Measurements from ENCODE around the gene TCF12.
A peak's percentile ranks its signal among the peaks of the same experiment; 100 is the strongest.
"Not testable (repeated sequence)": the region's sequence is repeated elsewhere in the genome, so short reads cannot be mapped to it uniquely, and the experiment has no call there.

The TCF12 gene

DNA sequence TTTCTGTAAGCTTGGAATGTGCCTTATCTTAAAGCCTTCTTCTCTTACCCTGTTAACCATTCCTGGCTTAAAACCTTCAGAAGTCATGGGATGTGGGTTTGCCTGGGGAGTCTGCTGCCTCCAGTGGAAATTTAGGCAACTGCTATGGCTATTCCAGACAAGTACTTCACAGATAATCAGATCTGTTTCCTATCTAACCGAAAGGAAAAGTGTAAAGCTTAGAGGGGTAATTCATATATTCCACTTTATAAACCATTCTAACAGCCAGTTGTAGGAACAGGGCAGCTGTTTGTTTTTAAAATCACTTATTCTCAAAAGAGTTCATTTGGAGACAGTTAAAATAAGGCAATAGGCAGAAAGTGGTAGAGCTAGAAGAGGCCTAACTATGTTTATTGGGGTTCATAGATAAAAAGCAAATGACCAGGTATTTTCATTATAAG, 219.9 kb downstream of the TCF12 start:
- DNase-seq (no peak), ATAC-seq (no peak)

DNA sequence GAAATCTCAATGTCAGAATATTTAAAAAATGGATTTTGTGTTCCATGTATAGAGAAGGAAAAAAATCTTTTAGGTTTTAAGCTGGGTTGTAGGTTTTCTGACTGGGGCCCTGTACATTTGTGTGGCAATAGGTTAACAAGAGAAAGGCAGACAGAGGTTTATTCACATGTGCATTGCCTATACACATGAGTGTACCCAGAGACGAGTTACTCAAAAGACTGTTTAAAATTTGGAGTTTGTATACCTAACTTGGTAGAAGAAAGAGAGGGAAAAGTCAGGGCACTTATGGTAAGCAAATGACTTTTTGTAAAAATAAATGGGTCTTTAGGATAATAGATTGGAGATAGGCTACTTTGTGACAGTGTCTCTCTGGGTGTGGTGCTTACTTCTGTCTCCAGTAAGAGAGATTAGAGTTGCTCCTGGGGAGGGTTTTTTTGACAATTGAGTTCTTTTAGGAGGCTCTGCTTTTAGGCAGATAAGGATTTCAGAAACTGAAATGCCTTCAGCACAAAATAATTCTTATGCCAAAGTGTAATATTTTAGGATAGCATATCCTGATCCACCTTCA, 225.2 kb downstream of the TCF12 start:
- DNase-seq (no peak), ATAC-seq (no peak)

GRCh38 chr15:57144448-57144847, 226.0 kb downstream of the TCF12 start:
- no peak for DNase-seq
- ATAC-seq: no peak

- ATAC-seq (no peak), DNase-seq (no peak)
These were observed 228.2 kb downstream of the TCF12 start for GRCh38 chr15:57146506-57147201.

- DNase-seq: no peak
- ATAC-seq: no peak
These were observed 229.2 kb downstream of the TCF12 start for GRCh38 chr15:57147621-57148020.

DNA sequence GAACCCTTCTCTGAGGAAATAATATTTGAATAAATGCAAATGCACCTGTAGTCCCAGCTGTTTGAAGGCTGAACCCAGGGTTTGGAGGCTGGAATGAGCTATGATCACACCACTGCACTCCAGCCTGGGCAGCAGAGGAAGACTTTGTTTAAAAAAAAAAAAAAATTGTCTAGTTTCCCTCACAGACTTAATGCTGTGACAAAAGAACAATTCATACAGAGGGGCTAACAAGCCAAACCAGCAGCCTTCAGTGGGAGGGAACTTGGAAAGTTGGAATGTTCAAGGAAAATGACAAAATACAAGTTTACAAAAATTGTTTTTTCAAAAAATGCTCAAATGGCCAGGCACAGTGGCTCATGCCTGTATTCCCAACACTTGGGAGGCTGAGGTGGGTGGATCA, 229.8 kb downstream of the TCF12 start:
- no peak for ATAC-seq

GRCh38 chr15:57149196-57149595, 230.8 kb downstream of the TCF12 start:
- DNase-seq (no peak), ATAC-seq (no peak)

More for the DNA sequence above, 229.8 kb downstream of the TCF12 start:
- no peak for DNase-seq

DNA sequence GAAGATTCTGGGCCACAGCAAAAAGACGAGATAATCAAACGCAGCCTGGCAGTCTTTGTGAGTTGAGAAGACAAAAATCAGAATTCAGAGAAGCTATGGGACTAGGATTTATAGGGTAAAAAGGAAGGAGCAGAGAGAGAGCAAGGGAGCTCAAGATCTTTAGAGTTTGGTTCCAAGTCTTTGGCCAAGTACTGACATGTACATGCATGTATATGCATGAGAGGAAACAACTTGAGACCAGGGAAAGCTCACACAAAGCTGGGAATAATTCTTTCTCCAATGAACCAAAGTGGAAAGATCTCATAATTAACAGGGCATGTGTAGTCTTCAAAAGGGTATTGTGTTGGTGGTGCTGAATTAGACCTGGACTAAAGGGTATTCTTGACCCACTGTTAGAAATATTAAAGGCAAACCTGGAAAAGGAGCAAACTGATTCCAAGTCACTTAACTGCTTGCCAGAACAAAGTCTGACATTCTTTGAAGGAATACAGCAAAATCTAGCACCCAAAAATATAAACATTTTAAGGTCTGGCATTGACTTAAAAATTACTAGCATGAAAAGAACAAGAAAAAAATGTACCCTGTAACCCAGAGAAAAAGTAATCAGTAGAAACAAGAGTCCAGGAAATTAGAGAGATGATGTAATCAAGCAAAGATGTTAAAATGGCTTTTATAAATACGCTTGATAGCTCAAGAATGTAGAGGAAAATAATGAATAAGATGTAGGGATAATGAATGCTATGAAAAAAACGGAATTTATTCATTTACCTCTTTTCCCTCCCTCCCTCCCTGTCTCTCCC, 231.8 kb downstream of the TCF12 start:
- DNase-seq: no peak

DNA sequence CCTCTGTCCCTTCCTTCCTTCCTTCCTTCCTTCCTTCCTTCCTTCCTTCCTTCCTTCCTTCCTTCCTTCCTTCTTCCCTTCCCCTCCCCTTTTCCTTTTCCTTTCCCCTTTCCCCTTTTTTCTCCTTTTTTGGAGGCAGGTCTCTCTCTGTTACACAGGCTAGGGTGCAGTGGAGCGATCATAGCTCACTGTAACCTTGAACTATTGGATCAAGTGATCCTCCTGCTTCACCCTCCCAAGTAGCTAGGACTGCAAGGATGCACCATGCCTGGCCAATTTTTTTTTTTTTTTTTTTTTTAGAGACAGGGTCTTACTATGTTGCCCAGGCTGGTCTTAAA, 232.4 kb downstream of the TCF12 start:
- ATAC-seq, DNase-seq: not testable (repeated sequence)

More for the DNA sequence above, 231.8 kb downstream of the TCF12 start:
- ATAC-seq: no peak

DNA sequence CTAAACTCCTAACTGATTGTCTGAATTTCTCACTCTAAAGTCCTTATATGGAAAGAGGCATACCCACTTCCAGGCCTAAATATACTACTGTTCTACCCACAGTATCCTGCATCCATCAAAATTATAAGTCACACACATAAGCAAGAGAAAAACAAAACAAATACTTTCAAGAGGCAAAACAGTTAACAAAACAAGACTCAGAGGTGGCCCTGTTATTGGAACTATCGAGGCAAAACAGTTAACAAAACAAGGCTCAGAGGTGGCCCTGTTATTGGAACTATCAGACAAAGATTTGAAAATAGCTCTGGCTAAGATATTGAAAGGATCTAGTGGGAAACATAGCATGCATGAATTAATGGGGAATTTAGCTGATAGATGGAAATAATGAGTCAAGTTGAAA, 233.7 kb downstream of the TCF12 start:
- DNase-seq (no peak), ATAC-seq (no peak)

DNA sequence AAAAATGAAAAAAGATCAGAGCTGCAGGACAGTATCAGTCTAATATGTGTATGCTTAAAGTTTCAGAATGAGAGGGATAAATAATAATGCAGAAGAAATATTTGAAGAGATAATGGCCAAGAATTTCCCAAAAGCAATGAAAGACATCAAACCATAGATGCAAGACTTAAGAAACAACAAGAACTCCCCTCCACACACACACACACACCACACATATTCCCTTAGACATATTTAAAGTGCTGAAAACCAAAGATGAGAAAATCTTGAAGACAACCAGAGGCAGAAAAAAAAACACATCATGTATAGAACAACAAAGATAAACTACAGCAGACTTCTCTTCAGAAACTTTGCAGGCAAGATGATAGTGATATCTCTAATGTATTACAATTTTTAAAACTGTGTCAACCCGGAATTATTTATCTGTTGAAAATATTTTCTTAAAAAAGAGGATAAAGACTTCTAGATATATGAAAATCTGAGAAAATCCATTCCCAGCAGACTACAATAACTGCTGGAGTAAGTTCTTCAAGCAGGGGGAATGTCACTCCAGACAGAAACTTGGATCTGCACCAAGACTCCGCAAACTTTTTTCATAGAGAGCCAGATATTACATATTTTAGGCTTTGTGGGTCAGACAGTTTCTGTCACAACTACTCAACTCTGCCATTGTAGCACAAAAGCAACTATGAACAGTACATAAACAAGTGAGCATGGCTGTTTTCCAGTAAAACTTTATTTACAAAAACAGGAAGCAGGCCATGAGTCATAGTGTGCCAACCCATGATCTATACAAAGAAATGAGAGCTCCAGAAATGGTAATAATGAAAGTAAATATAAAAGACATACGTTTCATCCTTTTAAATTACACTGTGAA, 234.5 kb downstream of the TCF12 start:
- no peak for DNase-seq
- peak; percentile 36 for ATAC-seq

GRCh38 chr15:57156210-57156884, 237.9 kb downstream of the TCF12 start:
- ATAC-seq: no peak
- DNase-seq: no peak

DNA sequence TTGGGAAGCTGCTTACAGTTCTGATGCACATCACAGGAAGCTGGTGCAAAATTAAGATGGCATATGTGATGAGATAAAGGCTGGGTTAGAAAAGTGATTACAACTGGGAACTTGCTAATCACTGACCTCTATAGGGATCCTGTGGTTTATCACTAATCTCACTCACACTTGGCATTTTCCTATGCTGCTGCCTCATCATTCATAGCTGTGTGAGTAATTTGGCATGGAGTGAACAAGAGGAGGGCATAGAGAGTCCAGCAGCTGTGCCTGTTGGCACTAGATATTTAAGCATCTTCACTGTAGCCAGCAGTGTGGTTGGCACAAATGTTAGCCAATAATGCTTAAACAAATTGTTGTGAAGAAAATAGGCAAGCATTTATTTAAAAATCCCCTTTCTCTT, 240.1 kb downstream of the TCF12 start:
- no peak for DNase-seq

DNA sequence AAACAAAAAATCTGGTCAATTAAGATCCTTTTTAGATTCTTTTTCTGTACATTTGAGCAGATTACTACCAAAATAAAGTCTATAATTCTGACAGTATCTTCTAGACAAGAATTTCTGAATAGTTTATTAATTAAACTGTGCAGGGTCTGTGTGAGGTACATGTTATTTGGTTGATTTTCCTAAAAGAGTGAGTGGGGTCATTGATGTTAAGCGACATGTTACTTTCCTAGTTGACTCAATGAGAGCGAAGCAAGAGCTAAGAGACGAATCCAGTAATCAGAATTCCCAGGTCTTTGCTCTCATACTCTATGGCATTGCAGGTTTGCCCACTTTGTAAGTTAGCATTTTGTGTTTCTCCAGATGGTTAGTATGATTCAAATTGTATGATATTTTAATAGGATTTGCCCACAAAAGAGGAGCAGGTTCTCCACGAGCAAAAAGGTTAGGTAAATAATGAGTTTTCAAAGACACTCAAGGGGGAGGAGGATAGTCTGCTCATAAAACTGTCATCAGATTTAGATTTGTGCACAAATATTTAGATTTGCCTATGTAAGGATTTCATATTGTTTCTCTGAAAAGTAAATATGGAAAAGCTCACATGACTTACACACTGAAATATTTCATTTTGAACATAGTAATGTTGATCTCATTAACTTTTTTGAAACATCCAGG, 240.7 kb downstream of the TCF12 start:
- DNase-seq (no peak), ATAC-seq (no peak)

More for the DNA sequence above, 240.1 kb downstream of the TCF12 start:
- peak; percentile 52 for ATAC-seq

DNA sequence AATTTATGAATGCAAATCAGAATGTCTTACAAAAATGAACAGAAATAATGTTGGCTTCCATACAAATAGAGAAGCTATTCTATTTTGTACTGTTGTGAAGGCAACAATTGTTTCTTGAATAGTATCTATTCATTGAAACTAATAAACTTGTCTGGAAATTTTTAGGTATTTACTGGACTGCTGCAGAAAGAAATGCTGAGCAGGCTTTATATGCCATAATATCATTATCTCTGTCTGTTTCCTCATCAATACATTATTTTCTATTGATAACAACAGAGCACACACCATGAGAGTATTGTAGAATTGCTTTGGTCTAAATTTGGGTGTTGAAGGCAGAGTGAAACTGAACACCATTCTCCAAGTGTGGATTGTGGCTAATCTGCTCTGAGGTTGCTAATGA, 241.3 kb downstream of the TCF12 start:
- DNase-seq (no peak), ATAC-seq (no peak)

- ATAC-seq (no peak), DNase-seq (no peak)
These were observed 242.5 kb downstream of the TCF12 start for GRCh38 chr15:57160823-57161560.

DNA sequence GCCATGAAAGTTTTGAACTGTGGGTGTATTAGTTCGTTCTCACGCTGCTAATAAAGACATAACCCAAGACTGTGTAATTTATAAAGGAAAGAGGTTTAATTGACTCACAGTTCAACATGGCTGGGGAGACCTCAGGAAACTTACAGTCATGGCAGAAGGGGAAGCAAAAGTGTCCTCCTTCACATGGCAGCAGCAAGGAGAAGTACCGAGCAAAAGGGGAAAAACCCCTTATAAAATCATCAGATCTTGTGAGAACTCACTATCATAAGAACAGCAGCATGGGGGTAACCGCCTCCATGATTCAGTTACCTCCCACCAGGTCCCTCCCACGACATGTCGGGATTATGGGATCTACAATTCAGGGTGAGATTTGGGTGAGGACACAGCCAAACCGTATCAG, 245.8 kb downstream of the TCF12 start:
- not testable (repeated sequence) for ATAC-seq, DNase-seq

DNA sequence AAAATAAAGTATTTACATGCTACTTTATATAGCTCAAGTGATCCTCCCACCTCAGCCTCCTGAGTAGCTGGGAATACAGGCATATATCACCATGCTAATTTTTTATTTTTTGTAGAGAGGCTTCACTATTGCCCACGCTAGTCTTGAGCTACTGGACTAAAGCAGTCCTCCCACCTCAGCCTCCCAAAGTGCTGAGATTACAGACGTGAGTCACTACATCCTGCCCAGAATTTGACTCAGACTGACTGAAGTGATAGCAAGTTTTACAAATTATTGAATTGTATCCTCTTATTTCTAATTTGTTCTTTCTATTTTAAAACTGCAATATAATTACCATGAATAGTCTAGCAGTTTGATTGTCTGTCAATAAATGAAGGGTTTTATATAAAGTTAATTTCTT, 247.5 kb downstream of the TCF12 start:
- DNase-seq: no peak
- ATAC-seq: peak; percentile 55

GRCh38 chr15:57167821-57168395, 249.5 kb downstream of the TCF12 start:
- DNase-seq (no peak), ATAC-seq (no peak)

DNA sequence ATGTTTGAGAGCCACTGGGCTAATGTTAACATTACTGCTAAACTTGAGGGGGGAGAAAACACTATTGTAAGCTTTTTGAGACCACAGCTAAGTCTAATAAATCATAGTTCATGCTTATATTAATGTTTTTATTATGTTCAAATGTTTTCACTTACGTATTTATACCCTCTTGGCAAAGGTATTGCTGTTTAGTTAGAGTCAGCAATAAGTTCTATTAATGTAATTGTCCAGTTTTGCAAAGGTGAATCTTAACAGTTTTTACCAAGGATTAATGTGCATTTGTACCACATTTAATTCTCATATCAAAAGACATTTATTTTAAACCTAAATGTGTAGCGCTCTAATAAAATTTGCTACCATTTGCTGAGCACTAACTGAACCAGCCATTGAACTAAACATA, 251.2 kb downstream of the TCF12 start:
- no peak for ATAC-seq

More for the DNA sequence above, 251.2 kb downstream of the TCF12 start:
- DNase-seq: no peak
